Peyer's patch (tissue), 4 donors: Measurements from ENCODE around the gene NAV2. TPM values are rescaled to one million over a fixed set of nuclear protein-coding genes. Genes with fewer than 3 reads are reported as not detected.
A peak's percentile ranks its signal among the peaks of the same experiment; 100 is the strongest.

Experiments
- DNase-seq, 3 donors: peaks; one replicate each; pipeline ENCODE4 v3.0.0-alpha.2; 2017 to 2019
- H3K27ac ChIP-seq, 4 donors: fragments of 200-600 bp; sonication (generic); one replicate each; pipeline ENCODE4 v1.5.1; 2016 to 2019
- H3K27me3 ChIP-seq, 2 donors: fragments of 200-600 bp; sonication (generic); one replicate each; pipeline ENCODE4 v1.5.1; 2019
- H3K36me3 ChIP-seq, 3 donors: fragments of 200-600 bp; sonication (generic); one replicate each; pipeline ENCODE4 v1.5.1; 2016 to 2019
- H3K4me1 ChIP-seq, 4 donors: fragments of 200-600 bp; sonication (generic); one replicate each; pipeline ENCODE4 v1.5.1; 2016 to 2019
- H3K4me3 ChIP-seq, 4 donors: fragments of 200-600 bp; sonication (generic); 1 replicate in 3 of 4; 2 replicates in 1 of 4; pipeline ENCODE4 v1.5.1; 2016 to 2019; ENCODE audit warnings: mild to moderate bottlenecking in 1 of 4
- H3K9me3 ChIP-seq, 4 donors: fragments of 200-600 bp; sonication (generic); one replicate each; pipeline ENCODE4 v1.5.1; 2016 to 2019; ENCODE audit warnings: mild to moderate bottlenecking in 1 of 4
- POLR2A ChIP-seq, 2 donors: fragments of 450-650 bp; IDR thresholded peaks; one replicate each; pipeline ENCODE4 v1.5.1; 2017; ENCODE audit warnings: antibody characterized with exemption in 2 of 2, mild to moderate bottlenecking in 2 of 2, moderate library complexity in 2 of 2
- total RNA-seq, 4 donors: library from RNA; depleted of rRNA; stranded (reverse); fragments of >200 nt; gene quantifications; one replicate each; pipeline ENCODE4 v1.1.0, GENCODE V29; 2016
- TF ChIP-seq, protein P1 (sequence below), 6 experiments: fragments of 450-650 bp in 4 of 6; fragments of 200-600 bp in 2 of 6; sonication (generic) in 1 of 6; IDR thresholded peaks; one replicate each; pipeline ENCODE4 v1.5.1; 2017 to 2019; ENCODE audit warnings: antibody characterized with exemption in 6 of 6, mild to moderate bottlenecking in 3 of 6, moderate library complexity in 1 of 6

Gene NAV2
- total RNA-seq, 4 donors from 2014 or later: 6.0 to 48.7 (median 20.1) TPM

DNA sequence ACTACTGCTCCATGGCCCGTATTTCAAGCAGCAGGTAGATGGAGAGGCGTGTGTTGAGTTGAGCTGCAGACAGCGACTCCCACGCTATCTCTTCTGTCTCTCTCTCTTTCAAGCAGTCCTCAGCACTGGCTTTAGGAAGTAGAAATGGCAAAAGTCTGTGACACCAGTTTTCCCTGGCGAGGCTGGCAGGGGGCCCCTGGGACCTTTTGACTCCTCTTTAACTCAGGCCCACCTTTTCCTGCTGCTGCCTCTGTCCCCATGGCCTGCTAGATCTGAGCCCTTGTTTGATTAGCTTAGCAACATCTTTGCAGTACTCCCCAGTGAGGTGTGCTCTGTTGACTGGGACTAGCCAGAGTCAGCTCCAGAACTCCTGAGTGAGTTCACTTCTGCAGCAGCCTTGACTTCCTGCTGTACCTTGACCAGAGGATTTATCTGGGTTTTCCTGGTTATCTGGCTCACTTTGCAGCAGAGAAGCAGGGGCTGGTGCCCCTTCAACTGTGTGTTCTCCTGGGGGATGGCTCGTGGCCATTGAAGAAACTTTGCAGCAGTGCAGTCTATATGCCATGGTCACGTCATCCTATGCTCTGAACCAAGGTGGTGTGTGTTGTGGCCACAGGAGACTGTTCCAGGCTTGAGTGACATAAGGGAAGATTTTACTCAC lies 263.8 kb downstream of the NAV2 start:
- Histone ChIP-seq H3K36me3 (no peaks in the 10 kb centered on the region), H3K4me1 (peaks cover 0 to 6% (median 0%) of the 10 kb centered on the region in 4 donors), H3K9me3 (no peaks in the 10 kb centered on the region), H3K27ac (no peak overlapping the region), H3K27me3 (no peaks in the 10 kb centered on the region), H3K4me3 (no peak overlapping the region)
- no peak for TF ChIP-seq POLR2A (IDR thresholded peaks at IDR 0.05)
- TF ChIP-seq, protein P1, sequence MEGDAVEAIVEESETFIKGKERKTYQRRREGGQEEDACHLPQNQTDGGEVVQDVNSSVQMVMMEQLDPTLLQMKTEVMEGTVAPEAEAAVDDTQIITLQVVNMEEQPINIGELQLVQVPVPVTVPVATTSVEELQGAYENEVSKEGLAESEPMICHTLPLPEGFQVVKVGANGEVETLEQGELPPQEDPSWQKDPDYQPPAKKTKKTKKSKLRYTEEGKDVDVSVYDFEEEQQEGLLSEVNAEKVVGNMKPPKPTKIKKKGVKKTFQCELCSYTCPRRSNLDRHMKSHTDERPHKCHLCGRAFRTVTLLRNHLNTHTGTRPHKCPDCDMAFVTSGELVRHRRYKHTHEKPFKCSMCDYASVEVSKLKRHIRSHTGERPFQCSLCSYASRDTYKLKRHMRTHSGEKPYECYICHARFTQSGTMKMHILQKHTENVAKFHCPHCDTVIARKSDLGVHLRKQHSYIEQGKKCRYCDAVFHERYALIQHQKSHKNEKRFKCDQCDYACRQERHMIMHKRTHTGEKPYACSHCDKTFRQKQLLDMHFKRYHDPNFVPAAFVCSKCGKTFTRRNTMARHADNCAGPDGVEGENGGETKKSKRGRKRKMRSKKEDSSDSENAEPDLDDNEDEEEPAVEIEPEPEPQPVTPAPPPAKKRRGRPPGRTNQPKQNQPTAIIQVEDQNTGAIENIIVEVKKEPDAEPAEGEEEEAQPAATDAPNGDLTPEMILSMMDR (IDR thresholded peaks at IDR 0.05): no peak
- DNase-seq: peak in 1 of 3 donors; percentile 52

DNA sequence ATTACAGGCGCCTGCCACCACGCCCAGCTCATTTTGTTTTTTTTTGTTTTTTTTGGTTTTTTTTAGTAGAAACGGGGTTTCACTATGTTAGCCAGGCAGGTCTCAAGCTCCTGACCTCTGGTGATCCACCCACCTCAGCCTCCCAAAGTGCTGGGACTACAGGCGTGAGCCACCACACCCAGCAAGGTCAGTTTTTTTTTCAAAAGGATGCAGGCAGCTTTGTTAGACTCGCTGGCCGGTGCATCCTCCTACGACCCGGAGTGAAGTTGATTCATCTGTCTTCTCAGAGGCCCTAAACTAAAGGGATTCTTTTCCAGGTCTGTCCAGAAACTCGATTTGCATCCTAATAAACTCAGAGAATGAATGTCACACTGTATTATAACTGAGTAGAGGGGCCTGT lies 265.3 kb downstream of the NAV2 start:
- Histone ChIP-seq H3K4me1 (peaks cover 0 to 7% (median 0%) of the 10 kb centered on the region in 4 donors), H3K36me3 (no peaks in the 10 kb centered on the region), H3K4me3 (no peak overlapping the region), H3K27ac (no peak overlapping the region), H3K9me3 (no peaks in the 10 kb centered on the region), H3K27me3 (no peaks in the 10 kb centered on the region)
- no peak for TF ChIP-seq POLR2A (IDR thresholded peaks at IDR 0.05)
- TF ChIP-seq, protein P1 (IDR thresholded peaks at IDR 0.05): no peak
- DNase-seq: no peak

DNA sequence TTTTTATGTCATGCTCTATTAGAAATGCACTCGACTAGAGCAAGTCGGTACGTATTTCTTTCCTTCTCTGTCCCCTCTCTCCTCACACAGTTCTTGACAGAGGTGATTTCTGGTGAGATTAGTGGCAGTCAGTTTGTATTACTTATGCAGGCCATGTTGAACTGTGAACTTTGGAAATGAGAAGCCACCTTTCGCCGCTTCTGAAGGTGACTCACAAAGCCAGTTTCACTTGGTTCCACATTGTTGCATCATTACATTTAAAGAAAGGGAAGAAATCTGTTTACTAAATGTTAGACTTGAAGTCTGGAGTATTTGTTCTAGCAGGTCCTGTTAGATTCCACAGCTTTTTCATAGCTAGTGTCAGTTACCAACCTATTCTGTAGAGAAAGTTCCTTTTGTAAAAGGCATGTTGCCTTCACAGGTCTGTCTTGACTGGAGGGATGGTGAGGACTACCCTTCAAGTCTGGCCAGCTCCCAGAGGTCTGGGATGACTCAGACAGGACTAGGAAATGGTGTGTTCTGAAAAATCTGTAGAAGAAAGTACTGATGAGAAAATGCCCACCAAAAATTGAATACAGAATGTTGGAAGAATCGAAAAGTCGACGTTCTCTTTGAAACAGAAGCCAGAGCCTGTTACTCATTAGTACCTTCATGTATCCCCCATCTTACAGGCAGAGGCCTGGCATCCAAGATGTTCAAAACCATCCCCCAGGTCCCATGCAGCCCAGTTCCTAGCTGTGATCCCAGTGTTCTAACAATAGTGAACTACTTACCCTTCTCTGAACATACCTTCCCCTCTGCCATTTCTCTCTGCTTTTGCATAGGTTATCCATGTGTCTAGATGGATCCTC lies 266.3 kb downstream of the NAV2 start:
- peak in 1 of 3 donors; percentile 58 for DNase-seq
- peaks cover 0 to 7% (median 0%) of the 10 kb centered on the region in 4 donors for H3K4me1 ChIP-seq
- no peaks in the 10 kb centered on the region for H3K36me3 ChIP-seq
- H3K4me3 ChIP-seq: no peak overlapping the region
- TF ChIP-seq, protein P1 (IDR thresholded peaks at IDR 0.05): no peak
- no peak for TF ChIP-seq POLR2A (IDR thresholded peaks at IDR 0.05)
- peak overlapping the region in 1 of 4 donors; percentile 59 for H3K27ac ChIP-seq
- no peaks in the 10 kb centered on the region for H3K27me3 ChIP-seq
- no peaks in the 10 kb centered on the region for H3K9me3 ChIP-seq

DNA sequence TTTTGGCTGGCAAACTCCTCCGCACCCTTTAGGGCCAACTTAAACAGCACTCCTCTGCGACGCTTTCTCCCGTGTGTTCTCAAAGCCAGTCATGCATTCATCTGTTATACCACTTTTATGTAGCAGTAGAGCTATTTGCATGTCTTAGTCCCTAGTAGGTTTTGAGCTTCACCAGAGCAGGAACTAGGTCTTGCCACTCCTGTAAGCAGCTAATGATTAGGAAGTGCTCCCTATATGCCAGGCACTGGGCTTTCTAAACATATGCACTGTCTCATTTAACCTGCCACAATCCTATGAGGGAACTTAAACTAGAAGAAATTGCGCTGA lies 266.8 kb downstream of the NAV2 start:
- Histone ChIP-seq H3K36me3 (no peaks in the 10 kb centered on the region), H3K27me3 (no peaks in the 10 kb centered on the region), H3K4me1 (peaks cover 0 to 7% (median 0%) of the 10 kb centered on the region in 4 donors), H3K4me3 (no peak overlapping the region), H3K27ac (no peak overlapping the region), H3K9me3 (no peaks in the 10 kb centered on the region)
- no peak for DNase-seq
- no peak for TF ChIP-seq POLR2A (IDR thresholded peaks at IDR 0.05)
- TF ChIP-seq, protein P1 (IDR thresholded peaks at IDR 0.05): no peak

DNA sequence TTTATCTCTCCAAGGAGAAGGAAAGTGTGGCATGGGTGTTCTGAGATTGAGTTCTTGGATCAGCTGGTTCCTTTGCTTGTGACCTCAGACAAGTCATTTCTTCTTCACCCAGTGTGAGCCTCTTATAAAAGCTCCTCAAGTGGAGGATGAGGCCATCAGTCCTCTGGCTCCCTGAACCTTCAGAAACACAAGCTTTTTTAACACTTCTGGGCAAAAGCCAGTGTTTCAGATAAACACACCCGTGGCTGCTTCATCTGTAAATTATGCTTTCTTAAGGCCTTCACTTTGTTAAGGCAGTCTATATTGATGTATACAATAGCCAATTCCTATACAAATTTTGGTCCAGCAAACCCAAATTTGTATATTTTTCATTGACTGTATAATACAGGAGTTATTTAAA lies 267.8 kb downstream of the NAV2 start:
- Histone ChIP-seq H3K27ac (peak overlapping the region in 1 of 4 donors; percentile 43), H3K27me3 (no peaks in the 10 kb centered on the region), H3K9me3 (no peaks in the 10 kb centered on the region), H3K4me3 (no peak overlapping the region), H3K4me1 (peaks cover 0 to 7% (median 0%) of the 10 kb centered on the region in 4 donors), H3K36me3 (no peaks in the 10 kb centered on the region)
- DNase-seq: no peak
- TF ChIP-seq, protein P1 (IDR thresholded peaks at IDR 0.05): no peak
- no peak for TF ChIP-seq POLR2A (IDR thresholded peaks at IDR 0.05)
